GM19328 (cell line): ENCODE data around the gene GNG8.

Source experiments
- ATAC-seq: cut with Tn5 transposase; IDR thresholded peaks from one replicate; pipeline ENCODE4 v1.9.1; 2021; ENCODE audit warnings: mild to moderate bottlenecking, moderate library complexity; ENCODE audit not compliant: unreplicated experiment

GNG8 gene

GRCh38 chr19:46635920-46636761, at the start of gene GNG8:
TSS of gene GNG8 (minus strand) at chr19:46636202. CDS start at chr19:46634682, 1,520 bp downstream.
- no peak for ATAC-seq

GRCh38 chr19:46685189-46685588, 49.2 kb upstream of the GNG8 start:
- ATAC-seq, result no peak

GRCh38 chr19:46678110-46678732, 42.2 kb upstream of the GNG8 start:
- no peak for ATAC-seq

GRCh38 chr19:46674416-46675178, 38.6 kb upstream of the GNG8 start:
- no peak for ATAC-seq

GRCh38 chr19:46670813-46671212, 34.8 kb upstream of the GNG8 start:
- no peak for ATAC-seq

GRCh38 chr19:46668662-46669061, 32.7 kb upstream of the GNG8 start:
- ATAC-seq, result no peak

- ATAC-seq, result no peak
Observed at GRCh38 chr19:46665072-46665471, 29.1 kb upstream of the GNG8 start.

GRCh38 chr19:46661735-46662592, 26.0 kb upstream of the GNG8 start:
- no peak for ATAC-seq

- peak; percentile 90 for ATAC-seq
Observed at GRCh38 chr19:46661020-46661731, 25.2 kb upstream of the GNG8 start, which contains the start of gene DACT3. TSS of gene DACT3 (minus strand) at chr19:46661182. CDS start at chr19:46661064, 118 bp downstream.

GRCh38 chr19:46660551-46661019, 24.6 kb upstream of the GNG8 start:
- ATAC-seq, result no peak

GRCh38 chr19:46660008-46660517, 24.1 kb upstream of the GNG8 start:
- ATAC-seq, result no peak

- no peak for ATAC-seq
Observed at GRCh38 chr19:46659151-46660007, 23.4 kb upstream of the GNG8 start.

- ATAC-seq, result no peak
Observed at GRCh38 chr19:46656541-46656940, 20.5 kb upstream of the GNG8 start.

- ATAC-seq, result no peak
Observed at GRCh38 chr19:46654621-46655152, 18.7 kb upstream of the GNG8 start.

GRCh38 chr19:46650445-46650844, 14.4 kb upstream of the GNG8 start:
- no peak for ATAC-seq

- ATAC-seq, result no peak
Observed at GRCh38 chr19:46648961-46649960, 13.3 kb upstream of the GNG8 start.
